ENCODE measurements around the gene SSRP1.

The SSRP1 gene

GRCh38 chr11:57335023-57335342, 709 bp downstream of the SSRP1 start:
- no peak for DNase-seq

GRCh38 chr11:57332694-57333440, 2.8 kb downstream of the SSRP1 start:
- DNase-seq: no peak

- DNase-seq: no peak
Measured at GRCh38 chr11:57331720-57332119, 4.0 kb downstream of the SSRP1 start.

- no peak for DNase-seq
Measured at GRCh38 chr11:57330029-57330428, 5.7 kb downstream of the SSRP1 start.

GRCh38 chr11:57327721-57328120, 8.0 kb downstream of the SSRP1 start:
- no peak for DNase-seq

GRCh38 chr11:57325735-57326048, 10.0 kb downstream of the SSRP1 start:
- no peak for DNase-seq

GRCh38 chr11:57324886-57325734, 10.6 kb downstream of the SSRP1 start, which contains the start of gene TNKS1BP1:
TSS of gene TNKS1BP1 (minus strand) at chr11:57324952. CDS start at chr11:57321885, 3,067 bp downstream.
- DNase-seq: peak; percentile 98

- peak; percentile 84 for DNase-seq
Measured at GRCh38 chr11:57324154-57324885, 11.4 kb downstream of the SSRP1 start.

GRCh38 chr11:57323855-57324153, 11.9 kb downstream of the SSRP1 start:
- peak; percentile 46 for DNase-seq

- no peak for DNase-seq
Measured at GRCh38 chr11:57323167-57323854, 12.4 kb downstream of the SSRP1 start.

- peak; percentile 95 for DNase-seq
Measured at GRCh38 chr11:57322256-57323166, 13.2 kb downstream of the SSRP1 start.

GRCh38 chr11:57321388-57322255, 14.1 kb downstream of the SSRP1 start:
- DNase-seq: no peak

- no peak for DNase-seq
Measured at GRCh38 chr11:57320719-57321387, 14.8 kb downstream of the SSRP1 start.

GRCh38 chr11:57320067-57320718, 15.5 kb downstream of the SSRP1 start:
- DNase-seq: no peak

GRCh38 chr11:57318178-57318577, 17.5 kb downstream of the SSRP1 start:
- peak; percentile 73 for DNase-seq

- no peak for DNase-seq
Measured at GRCh38 chr11:57316017-57316416, 19.7 kb downstream of the SSRP1 start.

GRCh38 chr11:57315491-57315890, 20.2 kb downstream of the SSRP1 start:
- no peak for DNase-seq

GRCh38 chr11:57314221-57314973, 21.3 kb downstream of the SSRP1 start:
- no peak for DNase-seq

- DNase-seq: no peak
Measured at GRCh38 chr11:57313788-57314135, 21.9 kb downstream of the SSRP1 start.

Measured in femur (tissue), 1 donor.